DND-41 (cell line): ENCODE data around the gene SYT1.

Source experiments
- ATAC-seq: fragments of 200-7000 bp; cut with Tn5 transposase; 3 replicates; pipeline ENCODE4 v1.9.1; 2021; ENCODE audit warnings: low read depth; ENCODE audit not compliant: insufficient read depth
- DNase-seq: peaks from one replicate; pipeline ENCODE4 v3.0.0-alpha.2; 2020
- H2AFZ ChIP-seq: 2 replicates; pipeline ENCODE4 v1.6.0; 2012; ENCODE audit warnings: low read depth, low read length
- H3K27ac ChIP-seq: 2 replicates; pipeline ENCODE4 v1.5.1; 2012; ENCODE audit warnings: low read length, inconsistent platforms
- H3K27me3 ChIP-seq: fragments of 200-600 bp; sonication (generic); 2 replicates; pipeline ENCODE4 v1.6.0; 2012; ENCODE audit warnings: low read length, mild to moderate bottlenecking, inconsistent platforms; ENCODE audit not compliant: insufficient read depth, poor library complexity
- H3K36me3 ChIP-seq: 2 replicates; pipeline ENCODE4 v1.5.1; 2012; ENCODE audit warnings: low read length, inconsistent platforms; ENCODE audit not compliant: insufficient read depth
- H3K4me1 ChIP-seq: 2 replicates; pipeline ENCODE4 v1.5.1; 2012; ENCODE audit warnings: mild to moderate bottlenecking, low read length; ENCODE audit not compliant: insufficient read depth
- H3K4me2 ChIP-seq: 2 replicates; pipeline ENCODE4 v1.6.0; 2012; ENCODE audit warnings: mild to moderate bottlenecking, moderate library complexity, low read length, inconsistent platforms; ENCODE audit not compliant: insufficient read depth
- H3K4me3 ChIP-seq, 2 experiments: fragments of 200-600 bp in 1 of 2; shearing (Covaris generic) in 1 of 2; 2 replicates each; pipeline ENCODE4 v1.5.1; 2012 to 2016; ENCODE audit warnings: inconsistent platforms in 2 of 2, low read length in 2 of 2, mild to moderate bottlenecking in 2 of 2, low read depth in 1 of 2, moderate library complexity in 1 of 2
- H3K79me2 ChIP-seq: 2 replicates; pipeline ENCODE4 v1.6.0; 2012; ENCODE audit warnings: low read length, inconsistent platforms; ENCODE audit not compliant: insufficient read depth
- H3K9ac ChIP-seq: 2 replicates; pipeline ENCODE4 v1.6.0; 2012; ENCODE audit warnings: low read depth, mild to moderate bottlenecking, inconsistent platforms, low read length, moderate library complexity
- H3K9me3 ChIP-seq: 2 replicates; pipeline ENCODE4 v1.5.1; 2012; ENCODE audit warnings: low read length, moderate library complexity, mild to moderate bottlenecking, inconsistent platforms; ENCODE audit not compliant: insufficient read depth, severe bottlenecking
- H4K20me1 ChIP-seq: 2 replicates; pipeline ENCODE4 v1.6.0; 2012; ENCODE audit warnings: low read length; ENCODE audit not compliant: insufficient read depth
- CTCF ChIP-seq: IDR thresholded peaks from 2 replicates; pipeline ENCODE4 v1.5.1; 2012; ENCODE audit warnings: borderline replicate concordance, low read length, moderate library complexity, mild to moderate bottlenecking; ENCODE audit not compliant: poor library complexity, severe bottlenecking; ENCODE audit errors: extremely low read depth
- EZH2 ChIP-seq: IDR thresholded peaks from 3 replicates; pipeline ENCODE4 v1.6.1; 2012; ENCODE audit warnings: borderline replicate concordance, low read depth, mild to moderate bottlenecking, moderate library complexity, low read length, inconsistent platforms; ENCODE audit not compliant: severe bottlenecking

Gene SYT1

GRCh38 chr12:78891646-78892353 lies 27.2 kb downstream of the SYT1 start:
- Histone ChIP-seq H3K36me3 (no peaks in the 10 kb centered on the region), H3K4me2 (no peak overlapping the region), H4K20me1 (no peaks in the 10 kb centered on the region), H3K4me3 (no peak overlapping the region), H3K9me3 (no peaks in the 10 kb centered on the region), H3K79me2 (no peaks in the 10 kb centered on the region), H3K27ac (no peak overlapping the region), H2AFZ (no peak overlapping the region), H3K4me1 (no peaks in the 10 kb centered on the region), H3K9ac (no peak overlapping the region), H3K27me3 (no peaks in the 10 kb centered on the region)
- TF ChIP-seq CTCF (no peak), EZH2 (no peak)
- ATAC-seq: no peak
- DNase-seq: no peak

GRCh38 chr12:78898416-78898815 lies 33.8 kb downstream of the SYT1 start:
- H3K4me2 ChIP-seq: no peak overlapping the region
- H3K9me3 ChIP-seq: no peaks in the 10 kb centered on the region
- TF ChIP-seq EZH2: no peak
- TF ChIP-seq CTCF: no peak
- H3K36me3 ChIP-seq: no peaks in the 10 kb centered on the region
- no peak overlapping the region for H3K27ac ChIP-seq
- no peaks in the 10 kb centered on the region for H3K4me1 ChIP-seq
- H2AFZ ChIP-seq: no peak overlapping the region
- no peak overlapping the region for H3K9ac ChIP-seq
- H4K20me1 ChIP-seq: no peaks in the 10 kb centered on the region
- DNase-seq: no peak
- H3K4me3 ChIP-seq: no peak overlapping the region
- no peaks in the 10 kb centered on the region for H3K79me2 ChIP-seq
- ATAC-seq: no peak
- H3K27me3 ChIP-seq: no peaks in the 10 kb centered on the region

DNA sequence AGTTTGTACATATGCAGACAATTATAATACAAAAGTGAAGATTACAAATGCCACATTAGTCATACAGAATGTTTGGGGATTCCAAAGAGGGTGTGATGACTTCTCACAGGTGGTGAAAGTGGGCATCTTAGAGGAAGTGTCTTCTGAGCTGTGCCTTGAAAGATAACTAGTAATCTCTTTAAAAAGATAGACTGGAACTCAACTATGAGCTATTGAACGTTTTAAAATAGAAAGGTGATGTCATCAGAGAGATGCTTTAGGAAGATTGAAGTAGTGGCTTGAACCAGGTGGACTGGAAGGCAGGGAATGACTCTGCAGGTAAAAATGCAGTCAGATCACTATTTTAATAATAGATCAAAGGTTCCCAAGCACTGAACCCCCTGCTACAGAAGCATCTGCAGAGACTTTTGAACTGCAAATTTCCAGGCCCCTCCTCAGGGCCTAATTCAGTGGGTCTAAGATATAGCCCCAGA lies 50.3 kb downstream of the SYT1 start:
- no peak overlapping the region for H3K27ac ChIP-seq
- H3K4me2 ChIP-seq: no peak overlapping the region
- H3K4me3 ChIP-seq: no peak overlapping the region
- ATAC-seq (no peak), DNase-seq (no peak)
- H2AFZ ChIP-seq: no peak overlapping the region
- no peak for TF ChIP-seq EZH2
- no peak for TF ChIP-seq CTCF
- H3K36me3 ChIP-seq: no peaks in the 10 kb centered on the region
- H3K9me3 ChIP-seq: no peaks in the 10 kb centered on the region
- no peaks in the 10 kb centered on the region for H4K20me1 ChIP-seq
- H3K27me3 ChIP-seq: no peaks in the 10 kb centered on the region
- H3K79me2 ChIP-seq: no peaks in the 10 kb centered on the region
- H3K4me1 ChIP-seq: no peaks in the 10 kb centered on the region
- H3K9ac ChIP-seq: no peak overlapping the region
